HL-60/S4 (cell line): Measurements from ENCODE around the gene TPSAB1.
"Not testable (repeated sequence)": the region's sequence is repeated elsewhere in the genome, so short reads cannot be mapped to it uniquely, and the experiment has no call there.

Experiments
- in situ Hi-C: fragments of 300-500 bp; cut with MboI; formaldehyde crosslinking; loops from 2 replicates; pipeline ENCODE4 v1.14.3; 2022; ENCODE audit warnings: low sequenced_read_pairs

Gene TPSAB1

GRCh38 chr16:1264345-1265089 lies 24.0 kb downstream of the TPSAB1 start:
- in situ Hi-C loops, result no loop called here

DNA sequence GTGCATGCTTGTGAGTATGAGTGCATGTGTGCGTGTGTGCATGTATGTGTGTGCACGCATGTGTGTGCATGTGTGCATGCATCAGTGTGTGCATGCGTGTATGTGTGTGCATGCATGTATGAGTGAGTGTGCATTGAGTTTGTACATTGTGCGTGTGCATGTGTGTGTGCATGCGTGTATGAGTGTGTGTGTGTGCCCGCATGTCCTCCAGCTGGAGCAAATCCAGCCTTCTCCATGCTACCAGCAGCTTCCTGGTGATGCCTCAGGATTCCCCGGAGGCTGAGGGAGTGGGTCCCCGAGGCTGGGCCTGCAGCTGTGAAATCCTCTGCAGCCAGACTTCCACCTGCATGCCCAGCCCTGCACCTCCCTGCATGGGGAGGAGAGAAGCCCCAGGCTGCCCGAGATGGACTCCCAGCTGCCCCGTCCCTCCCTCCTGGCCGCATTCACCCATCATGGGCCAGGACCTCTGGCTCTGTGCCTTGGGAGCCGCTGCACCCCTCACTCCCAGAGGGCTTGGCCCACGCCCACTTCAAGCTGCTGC lies 24.7 kb downstream of the TPSAB1 start:
- in situ Hi-C loops, result no loop called here

- in situ Hi-C loops, result no loop called here
Observed at GRCh38 chr16:1265826-1266225, 25.3 kb downstream of the TPSAB1 start.

DNA sequence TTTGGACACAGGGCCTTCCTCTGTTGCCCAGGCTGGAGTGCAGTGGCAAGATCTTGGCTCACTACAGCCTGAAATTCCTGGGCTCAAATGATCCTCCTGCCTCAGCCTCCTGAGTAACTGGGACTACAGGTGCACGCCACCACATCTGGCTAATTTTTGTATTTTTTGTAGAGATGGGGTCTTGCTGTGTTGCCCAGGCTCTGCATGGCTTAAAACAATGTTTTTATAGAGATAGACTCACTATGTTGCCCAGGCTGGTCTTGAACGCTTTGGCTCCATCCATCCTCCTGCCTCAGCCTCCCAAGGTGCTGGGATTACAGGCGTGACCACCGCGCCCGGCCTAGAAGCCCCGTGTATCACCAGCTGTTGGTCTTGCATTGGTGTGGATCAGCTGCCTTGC lies 28.9 kb downstream of the TPSAB1 start:
- in situ Hi-C loops, result not testable (repeated sequence)

GRCh38 chr16:1271380-1271723 lies 30.8 kb downstream of the TPSAB1 start:
- in situ Hi-C loops, result no loop called here

- in situ Hi-C loops, result not testable (repeated sequence)
Observed at GRCh38 chr16:1271724-1272413, 31.4 kb downstream of the TPSAB1 start.

DNA sequence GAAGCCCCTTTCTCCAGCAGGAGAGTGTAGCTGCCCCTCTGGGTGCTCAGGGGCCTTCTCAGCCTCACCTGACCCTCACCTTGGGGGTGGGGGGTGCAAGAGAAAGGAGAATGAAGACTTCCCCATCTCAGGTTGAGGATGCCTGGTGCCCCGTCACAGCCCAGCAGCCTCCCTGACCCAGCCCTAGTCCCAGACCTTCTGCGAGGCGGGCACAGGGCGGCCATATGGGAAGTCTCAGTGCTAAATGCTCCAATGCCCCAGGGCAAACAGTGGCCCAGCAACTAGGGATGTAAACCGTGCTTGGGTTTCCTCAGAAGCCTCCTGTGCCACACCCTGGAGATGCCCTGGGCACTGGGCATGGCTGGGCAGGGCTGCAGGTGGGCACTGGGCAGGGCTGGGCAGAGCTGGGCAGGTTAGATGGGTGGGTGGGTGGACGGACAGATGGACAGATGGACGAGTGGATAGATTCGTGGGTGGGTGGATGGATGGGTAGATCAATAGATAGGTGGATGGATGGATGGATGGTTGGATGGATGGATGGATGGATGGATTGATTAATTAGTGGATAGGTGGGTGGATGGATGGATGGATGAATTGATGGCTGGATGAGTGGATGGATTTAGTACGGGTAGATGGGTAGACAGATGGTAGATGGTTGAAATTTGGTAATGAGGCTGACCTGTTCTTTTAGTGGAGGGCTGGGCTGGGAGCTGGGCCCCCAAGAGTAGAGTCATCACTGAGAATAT lies 32.1 kb downstream of the TPSAB1 start:
- in situ Hi-C loops, result no loop called here

GRCh38 chr16:1273816-1274215 lies 33.3 kb downstream of the TPSAB1 start:
- in situ Hi-C loops, result no loop called here

DNA sequence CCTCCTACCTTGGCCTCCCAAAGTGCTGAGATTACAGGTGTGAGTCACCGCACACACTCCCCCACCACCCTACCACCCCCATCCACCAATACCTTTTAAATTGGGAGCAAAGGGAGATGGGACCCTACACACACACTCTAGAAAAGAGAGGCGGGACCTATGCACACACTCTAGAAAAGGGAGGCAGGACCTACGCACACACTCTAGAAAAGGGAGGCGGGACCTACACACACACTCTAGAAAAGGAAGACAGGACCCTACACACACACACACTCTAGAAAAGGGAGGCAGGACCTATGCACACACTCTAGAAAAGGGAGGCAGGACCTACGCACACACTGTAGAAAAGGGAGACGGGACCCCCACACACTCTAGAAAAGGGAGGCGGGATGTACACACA lies 34.3 kb downstream of the TPSAB1 start:
- in situ Hi-C loops, result no loop called here

DNA sequence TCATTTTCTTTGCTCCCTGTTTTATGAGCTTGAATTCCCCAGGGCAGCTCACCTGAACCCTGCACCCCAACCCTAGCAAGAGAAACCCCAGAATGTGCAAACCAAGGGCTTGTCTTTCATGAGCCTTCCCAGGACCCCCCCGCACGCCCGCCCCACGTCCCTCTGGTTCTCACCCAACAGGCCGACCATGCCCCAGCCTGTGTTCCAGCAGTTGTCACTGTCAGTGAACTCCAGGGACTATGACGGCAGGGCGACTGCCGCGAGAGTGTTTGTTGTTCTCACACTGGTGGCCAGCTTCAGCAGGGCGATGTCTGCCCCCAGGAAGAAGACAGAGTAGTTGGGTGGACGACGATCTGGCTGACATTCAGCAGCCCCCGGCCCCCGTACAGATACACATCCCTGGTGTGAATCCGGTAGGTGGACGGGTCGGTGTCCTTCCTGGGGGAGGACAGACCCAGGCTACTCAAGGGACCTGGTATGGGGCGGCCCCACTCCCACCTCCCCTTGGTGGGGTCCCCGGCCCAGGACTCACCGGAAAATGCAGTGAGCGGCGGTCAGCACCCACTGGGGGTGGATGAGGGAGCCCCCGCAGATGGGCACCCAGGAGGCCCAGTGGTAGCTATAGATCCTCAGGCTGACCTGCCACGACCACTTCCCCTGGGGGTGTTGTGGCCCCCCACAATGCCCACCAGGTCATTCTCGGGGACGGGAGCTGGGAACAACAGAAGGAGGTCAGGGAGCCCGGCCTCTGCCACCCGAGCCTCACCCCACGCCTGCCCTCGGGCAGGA lies 35.5 kb downstream of the TPSAB1 start:
- in situ Hi-C loops, result no loop called here

DNA sequence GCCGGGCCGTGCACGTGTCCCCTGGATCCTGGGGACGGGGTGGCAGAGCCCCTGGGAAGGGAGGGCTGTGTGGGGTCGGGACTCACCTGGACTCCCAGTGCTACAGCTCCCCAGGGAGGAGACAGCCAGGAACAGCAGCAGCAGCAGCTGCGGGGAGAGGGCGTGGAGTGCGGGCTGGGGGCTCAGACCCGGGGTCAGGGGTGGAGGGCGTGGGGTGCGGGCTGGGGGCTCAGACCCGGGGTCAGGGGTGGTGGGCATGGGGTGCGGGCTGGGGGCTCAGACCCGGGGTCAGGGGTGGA lies 36.0 kb downstream of the TPSAB1 start:
- in situ Hi-C loops, result no loop called here

- in situ Hi-C loops, result no loop called here
Observed at GRCh38 chr16:1277151-1277598, 36.7 kb downstream of the TPSAB1 start.

DNA sequence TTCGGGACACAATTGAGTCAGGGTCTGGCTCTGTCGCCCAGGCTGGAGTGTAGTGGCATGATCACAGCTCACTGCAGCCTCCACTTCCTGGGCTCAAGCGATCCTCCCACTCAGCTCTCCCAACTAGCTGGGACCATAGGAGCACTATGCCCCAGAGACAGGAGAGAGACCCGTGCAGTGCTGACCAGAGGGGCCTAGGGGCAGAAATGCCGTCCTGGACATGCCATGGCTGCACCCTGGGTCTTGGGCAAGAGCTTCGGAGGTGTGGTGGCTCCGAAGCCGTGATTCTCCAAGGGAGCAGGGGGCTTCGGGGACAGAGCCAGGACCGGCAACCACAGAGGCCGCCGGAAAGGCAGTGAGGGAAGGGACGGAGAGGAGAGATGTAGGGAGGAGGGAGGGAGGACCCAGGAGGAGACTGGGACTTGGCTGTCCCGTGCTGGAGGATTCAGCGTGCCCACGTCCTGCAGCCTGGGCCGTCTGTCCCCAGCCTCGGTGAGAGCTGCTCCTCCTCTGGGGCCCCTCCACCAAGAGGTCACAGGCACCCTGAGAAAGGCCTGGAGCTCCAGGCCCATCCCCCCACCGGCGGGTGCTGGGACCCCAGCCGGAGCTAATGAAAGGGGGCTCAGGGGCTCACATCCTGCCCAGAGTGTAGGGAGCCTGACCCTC lies 37.2 kb downstream of the TPSAB1 start:
- in situ Hi-C loops, result no loop called here

GRCh38 chr16:1278477-1278876 lies 38.0 kb downstream of the TPSAB1 start:
- in situ Hi-C loops, result no loop called here

- in situ Hi-C loops, result no loop called here
Observed at GRCh38 chr16:1279081-1279944, 38.8 kb downstream of the TPSAB1 start.

DNA sequence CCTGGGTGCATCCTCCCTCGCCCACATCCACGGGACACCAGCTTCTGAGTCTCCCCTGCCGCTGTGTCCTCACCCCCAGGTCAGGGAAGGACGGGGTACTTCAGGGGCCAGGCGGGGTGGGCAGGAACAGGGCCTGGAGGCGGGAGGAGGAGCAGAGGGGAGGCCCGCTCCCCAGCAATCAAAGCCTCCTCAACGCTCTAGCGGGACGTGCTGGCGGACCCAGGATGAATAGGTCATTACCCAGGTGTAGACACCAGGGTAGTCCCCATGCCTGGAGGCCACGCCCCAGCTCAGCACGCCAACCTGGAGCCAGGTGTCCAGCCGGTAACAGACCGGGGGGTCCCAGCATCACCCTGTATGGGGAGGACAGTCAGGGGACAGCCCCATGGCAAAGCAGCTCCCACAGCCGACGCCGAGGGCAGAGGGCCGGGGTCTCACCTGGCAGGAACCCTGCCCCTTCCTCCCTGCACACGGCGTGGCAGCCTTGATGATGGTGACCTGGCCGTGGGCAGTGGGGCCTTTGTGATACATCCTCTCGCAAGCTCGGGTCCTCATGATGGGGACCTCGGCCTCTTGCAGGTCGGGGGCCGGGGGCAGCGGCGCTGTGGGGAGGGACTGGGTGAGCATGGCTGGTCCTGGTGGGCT lies 39.6 kb downstream of the TPSAB1 start:
- in situ Hi-C loops, result no loop called here

- in situ Hi-C loops, result no loop called here
Observed at GRCh38 chr16:1280783-1281182, 40.3 kb downstream of the TPSAB1 start.

GRCh38 chr16:1281517-1281916 lies 41.0 kb downstream of the TPSAB1 start:
- in situ Hi-C loops, result no loop called here

DNA sequence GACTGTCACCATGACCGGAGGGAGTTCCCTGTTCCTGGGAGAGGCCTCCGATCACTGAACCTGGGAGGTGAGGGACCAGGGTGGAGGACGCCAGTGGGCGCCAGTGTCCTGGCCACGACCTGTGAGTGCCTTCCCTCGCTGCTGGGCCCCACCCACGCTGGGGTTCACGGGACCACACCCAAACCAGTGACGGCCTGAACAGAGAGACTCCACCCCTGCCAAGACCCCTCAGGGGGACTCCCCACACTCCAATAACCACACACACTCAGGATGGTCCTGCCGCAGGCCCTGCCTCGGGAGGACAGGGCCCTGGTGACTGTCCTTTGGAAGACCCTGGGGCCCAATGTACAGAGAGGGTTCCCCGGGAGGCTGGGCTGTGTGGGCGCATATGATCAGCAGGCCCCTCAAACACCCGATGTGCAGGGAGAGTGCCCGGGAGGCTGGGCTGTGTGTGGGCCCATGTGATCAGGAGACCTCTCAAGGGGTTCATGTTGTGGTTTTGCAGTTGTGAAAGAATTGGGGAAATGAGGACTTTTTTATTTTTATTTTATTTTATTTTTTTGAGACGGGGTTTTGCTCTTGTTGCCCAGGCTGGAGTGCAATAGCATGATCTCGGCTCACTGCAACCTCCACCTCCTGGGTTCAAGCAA lies 41.9 kb downstream of the TPSAB1 start:
- in situ Hi-C loops, result no loop called here
